ACC112 (cell line): ENCODE results near the gene WDR7.

Experiments used
- H2AFZ ChIP-seq: fragments of 200-600 bp; sonication (generic); one replicate; pipeline ENCODE4 v1.6.0; 2017; ENCODE audit warnings: antibody characterized with exemption, low read length; ENCODE audit not compliant: unreplicated experiment
- H3K27ac ChIP-seq: fragments of 200-600 bp; sonication (generic); 2 replicates; pipeline ENCODE4 v1.5.1; 2014; ENCODE audit warnings: low read depth, mild to moderate bottlenecking, antibody characterized with exemption, low read length, moderate library complexity
- H3K27me3 ChIP-seq: fragments of 200-600 bp; sonication (generic); 2 replicates; pipeline ENCODE4 v1.6.1; 2014; ENCODE audit warnings: mild to moderate bottlenecking, antibody characterized with exemption, low read length, moderate library complexity, mixed read lengths; ENCODE audit not compliant: insufficient read depth
- H3K36me3 ChIP-seq: fragments of 200-600 bp; sonication (generic); 2 replicates; pipeline ENCODE4 v1.6.1; 2016; ENCODE audit warnings: mild to moderate bottlenecking, antibody characterized with exemption, low read length, moderate library complexity, mixed read lengths; ENCODE audit not compliant: insufficient read depth
- H3K4me1 ChIP-seq: fragments of 200-600 bp; sonication (generic); one replicate; pipeline ENCODE4 v1.6.1; 2016; ENCODE audit warnings: low read length, mixed read lengths; ENCODE audit not compliant: insufficient read depth, unreplicated experiment, control insufficient read depth
- H3K4me3 ChIP-seq: fragments of 200-600 bp; sonication (generic); 2 replicates; pipeline ENCODE4 v1.5.1; 2014; ENCODE audit warnings: mild to moderate bottlenecking, low read depth, low read length
- H3K79me2 ChIP-seq: fragments of 200-600 bp; sonication (generic); one replicate; pipeline ENCODE4 v1.6.0; 2016; ENCODE audit warnings: low read length; ENCODE audit not compliant: control insufficient read depth, unreplicated experiment, insufficient read depth

Gene WDR7

GRCh38 chr18:57003342-57003741 lies 352.2 kb downstream of the WDR7 start:
- Histone ChIP-seq H3K79me2 (no peaks in the 10 kb centered on the region), H3K4me1 (peaks cover 23% of the 10 kb centered on the region), H3K36me3 (no peaks in the 10 kb centered on the region), H3K4me3 (no peak overlapping the region), H2AFZ (no peak overlapping the region), H3K27ac (no peak overlapping the region), H3K27me3 (no peaks in the 10 kb centered on the region)

- Histone ChIP-seq H3K36me3 (no peaks in the 10 kb centered on the region), H3K4me1 (peaks cover 23% of the 10 kb centered on the region), H2AFZ (peak overlapping the region; percentile 87), H3K27ac (peak overlapping the region; percentile 55), H3K4me3 (0 out of 2 replicates have a peak overlapping the region, but pooled peaks have one; percentile 31), H3K79me2 (no peaks in the 10 kb centered on the region), H3K27me3 (no peaks in the 10 kb centered on the region)
Observed at GRCh38 chr18:57004366-57005121, 353.4 kb downstream of the WDR7 start.

GRCh38 chr18:57008001-57008686 lies 357.0 kb downstream of the WDR7 start:
- Histone ChIP-seq H2AFZ (no peak overlapping the region), H3K36me3 (no peaks in the 10 kb centered on the region), H3K27ac (no peak overlapping the region), H3K4me3 (no peak overlapping the region), H3K4me1 (peaks cover 18% of the 10 kb centered on the region), H3K79me2 (no peaks in the 10 kb centered on the region), H3K27me3 (no peaks in the 10 kb centered on the region)

- Histone ChIP-seq H3K4me1 (peaks cover 4% of the 10 kb centered on the region), H3K36me3 (no peaks in the 10 kb centered on the region), H2AFZ (no peak overlapping the region), H3K79me2 (no peaks in the 10 kb centered on the region), H3K4me3 (no peak overlapping the region), H3K27ac (no peak overlapping the region), H3K27me3 (no peaks in the 10 kb centered on the region)
Observed at GRCh38 chr18:57009844-57010243, 358.7 kb downstream of the WDR7 start.

GRCh38 chr18:57014772-57015413 lies 363.7 kb downstream of the WDR7 start:
- H3K4me1 ChIP-seq: no peaks in the 10 kb centered on the region
- no peak overlapping the region for H3K27ac ChIP-seq
- no peak overlapping the region for H3K4me3 ChIP-seq
- H3K27me3 ChIP-seq: no peaks in the 10 kb centered on the region
- no peaks in the 10 kb centered on the region for H3K36me3 ChIP-seq
- no peak overlapping the region for H2AFZ ChIP-seq
- no peaks in the 10 kb centered on the region for H3K79me2 ChIP-seq

- Histone ChIP-seq H2AFZ (no peak overlapping the region), H3K36me3 (no peaks in the 10 kb centered on the region), H3K4me3 (no peak overlapping the region), H3K4me1 (no peaks in the 10 kb centered on the region), H3K27ac (no peak overlapping the region), H3K27me3 (no peaks in the 10 kb centered on the region), H3K79me2 (no peaks in the 10 kb centered on the region)
Observed at GRCh38 chr18:57015451-57015850, 364.3 kb downstream of the WDR7 start.

GRCh38 chr18:57018845-57019244 lies 367.7 kb downstream of the WDR7 start:
- H2AFZ ChIP-seq: no peak overlapping the region
- no peaks in the 10 kb centered on the region for H3K36me3 ChIP-seq
- H3K27ac ChIP-seq: no peak overlapping the region
- H3K27me3 ChIP-seq: no peaks in the 10 kb centered on the region
- H3K4me3 ChIP-seq: no peak overlapping the region
- H3K4me1 ChIP-seq: no peaks in the 10 kb centered on the region
- H3K79me2 ChIP-seq: no peaks in the 10 kb centered on the region

- H2AFZ ChIP-seq: no peak overlapping the region
Observed at GRCh38 chr18:57022716-57023115, 371.6 kb downstream of the WDR7 start.

GRCh38 chr18:57023275-57023882 lies 372.2 kb downstream of the WDR7 start:
- H3K4me3 ChIP-seq: no peak overlapping the region
- H3K27me3 ChIP-seq: no peaks in the 10 kb centered on the region
- no peaks in the 10 kb centered on the region for H3K4me1 ChIP-seq
- H3K27ac ChIP-seq: no peak overlapping the region
- H2AFZ ChIP-seq: no peak overlapping the region
- H3K36me3 ChIP-seq: no peaks in the 10 kb centered on the region
- H3K79me2 ChIP-seq: no peaks in the 10 kb centered on the region

More at GRCh38 chr18:57022716-57023115, 371.6 kb downstream of the WDR7 start:
- Histone ChIP-seq H3K4me3 (no peak overlapping the region), H3K79me2 (no peaks in the 10 kb centered on the region), H3K4me1 (no peaks in the 10 kb centered on the region), H3K27me3 (no peaks in the 10 kb centered on the region), H3K36me3 (no peaks in the 10 kb centered on the region), H3K27ac (no peak overlapping the region)

- no peak overlapping the region for H2AFZ ChIP-seq
Observed at GRCh38 chr18:57025540-57025939, 374.4 kb downstream of the WDR7 start.

More at GRCh38 chr18:57025540-57025939, 374.4 kb downstream of the WDR7 start:
- Histone ChIP-seq H3K4me3 (no peak overlapping the region), H3K79me2 (no peaks in the 10 kb centered on the region), H3K27ac (no peak overlapping the region), H3K4me1 (no peaks in the 10 kb centered on the region), H3K27me3 (no peaks in the 10 kb centered on the region), H3K36me3 (no peaks in the 10 kb centered on the region)
